SK-N-MC (cell line): ENCODE results near the gene TMEM154.

ENCODE experiments used
- EZH2 ChIP-seq: fragments of 200-600 bp; sonication (generic); IDR thresholded peaks from one replicate; pipeline ENCODE4 v1.6.1; 2017; ENCODE audit warnings: antibody characterized with exemption
- POLR2AphosphoS5 ChIP-seq: IDR thresholded peaks from 2 replicates; pipeline ENCODE4 v1.6.1; 2012; ENCODE audit warnings: mild to moderate bottlenecking, low read depth, low read length, borderline replicate concordance

GRCh38 chr4:152606753-152607152, 73.0 kb downstream of the TMEM154 start:
- no peak for TF ChIP-seq POLR2AphosphoS5
- no peak for TF ChIP-seq EZH2
